Keratinocyte (primary cell): Measurements from ENCODE around the gene SPON1. TPM values are rescaled to one million over a fixed set of nuclear protein-coding genes. Genes with fewer than 3 reads are reported as not detected.

Experiments used
- DNase-seq: peaks from one replicate; pipeline ENCODE4 v3.0.0-alpha.2; 2011; ENCODE audit warnings: low read depth, missing footprints, low spot score
- FAIRE-seq: peaks from 2 replicates; lab custom pipeline; 2011; peaks lifted over from hg19 to GRCh38; lab: Jason Lieb, UNC
- H2AFZ ChIP-seq: 2 replicates; pipeline ENCODE4 v1.6.0; 2012; ENCODE audit warnings: low read length, control low read depth, inconsistent platforms; ENCODE audit not compliant: control insufficient read depth
- H3K27ac ChIP-seq: 2 replicates; pipeline ENCODE4 v1.5.1; 2011; ENCODE audit warnings: low read length; ENCODE audit not compliant: control insufficient read depth, insufficient read depth
- H3K27me3 ChIP-seq: 3 replicates; pipeline ENCODE4 v1.6.0; 2011; ENCODE audit warnings: low read length; ENCODE audit not compliant: control insufficient read depth, insufficient read depth; ENCODE audit errors: extremely low read depth
- H3K36me3 ChIP-seq, 2 experiments: 2 replicates in 1 of 2; 3 replicates in 1 of 2; pipeline ENCODE4 v1.5.1; 2011; ENCODE audit warnings: low read length in 2 of 2, mild to moderate bottlenecking in 1 of 2; ENCODE audit not compliant: control insufficient read depth in 2 of 2, insufficient read depth in 2 of 2; ENCODE audit errors: extremely low read depth in 1 of 2
- H3K4me1 ChIP-seq: 3 replicates; pipeline ENCODE4 v1.5.1; 2011; ENCODE audit warnings: low read length; ENCODE audit not compliant: control insufficient read depth, insufficient read depth; ENCODE audit errors: extremely low read depth
- H3K4me2 ChIP-seq: 3 replicates; pipeline ENCODE4 v1.6.0; 2011; ENCODE audit warnings: low read depth, low read length; ENCODE audit not compliant: control insufficient read depth, insufficient read depth; ENCODE audit errors: extremely low read depth
- H3K4me3 ChIP-seq, 3 experiments: fragments of 200-600 bp in 1 of 3; sonication (generic) in 1 of 3; 2 replicates in 2 of 3; 3 replicates in 1 of 3; pipeline ENCODE4 v1.5.1; 2011 to 2016; ENCODE audit warnings: low read length in 3 of 3, mild to moderate bottlenecking in 3 of 3, control low read depth in 2 of 3, inconsistent platforms in 1 of 3, low read depth in 1 of 3, mixed read lengths in 1 of 3, mixed run types in 1 of 3, moderate library complexity in 1 of 3; ENCODE audit not compliant: control insufficient read depth in 2 of 3, insufficient read depth in 2 of 3; ENCODE audit errors: extremely low read depth in 1 of 3
- H3K79me2 ChIP-seq: 2 replicates; pipeline ENCODE4 v1.6.0; 2012; ENCODE audit warnings: low read length; ENCODE audit not compliant: control insufficient read depth, insufficient read depth
- H3K9ac ChIP-seq: 3 replicates; pipeline ENCODE4 v1.6.0; 2011; ENCODE audit warnings: low read length; ENCODE audit not compliant: control insufficient read depth, insufficient read depth; ENCODE audit errors: extremely low read depth
- H3K9me1 ChIP-seq: 3 replicates; pipeline ENCODE4 v1.6.0; 2011; ENCODE audit warnings: low read length; ENCODE audit not compliant: control insufficient read depth, insufficient read depth; ENCODE audit errors: extremely low read depth
- H3K9me3 ChIP-seq: 2 replicates; pipeline ENCODE4 v1.5.1; 2012; ENCODE audit warnings: low read depth, low read length; ENCODE audit not compliant: control insufficient read depth
- H4K20me1 ChIP-seq: 3 replicates; pipeline ENCODE4 v1.6.0; 2011; ENCODE audit warnings: low read length; ENCODE audit not compliant: control insufficient read depth, insufficient read depth; ENCODE audit errors: extremely low read depth
- CTCF ChIP-seq, 3 experiments: IDR thresholded peaks in 1 of 3; conservative IDR thresholded peaks in 1 of 3; optimal IDR thresholded peaks in 1 of 3; 2 replicates in 2 of 3; 3 replicates in 1 of 3; pipeline versions ENCODE3 to v1.5.1; 2011; ENCODE audit warnings: low read length in 3 of 3, mild to moderate bottlenecking in 3 of 3, moderate library complexity in 2 of 3, control low read depth in 1 of 3, inconsistent platforms in 1 of 3; ENCODE audit not compliant: insufficient read depth in 2 of 3; ENCODE audit errors: extremely low read depth in 1 of 3
- EZH2 ChIP-seq: IDR thresholded peaks from one replicate; pipeline ENCODE4 v1.6.1; 2012; ENCODE audit warnings: inconsistent platforms, mild to moderate bottlenecking, low read length, moderate library complexity
- dilution Hi-C: fragments of 300-500 bp; cut with MboI; formaldehyde crosslinking; loops from one replicate; pipeline ENCODE4 v1.7.0; 2020; ENCODE audit warnings: low sequenced_read_pairs; ENCODE audit not compliant: extremely low pct_ligation_motif_present
- polyA plus RNA-seq, 5 experiments: library from polyadenylated mRNA; depleted of rRNA in 3 of 5; stranded (reverse) in 3 of 5; stranded (forward) in 1 of 5; unstranded in 1 of 5; fragments of >200 nt; gene quantifications; 1 replicate in 1 of 5; 2 replicates in 3 of 5; 3 replicates in 1 of 5; pipeline versions ENCODE4 v1.2.1 to v1.2.3, GENCODE V29; 2011 to 2012; ENCODE audit warnings: missing spikeins in 2 of 5, low read depth in 1 of 5, low replicate concordance in 1 of 5

The SPON1 gene
- polyA plus RNA-seq, 1 donor (not counting 4 experiments of a cell fraction or from before 2014, with no cell fraction given): not detected

- no peak overlapping the region for H3K27ac ChIP-seq
- H3K4me2 ChIP-seq: no peak overlapping the region
- no peak overlapping the region for H2AFZ ChIP-seq
- no peaks in the 10 kb centered on the region for H3K79me2 ChIP-seq
- FAIRE-seq (no peak), DNase-seq (no peak)
- H3K9me3 ChIP-seq: no peaks in the 10 kb centered on the region
- no peaks in the 10 kb centered on the region for H3K27me3 ChIP-seq
- no peak overlapping the region for H3K4me3 ChIP-seq
- no peaks in the 10 kb centered on the region for H3K4me1 ChIP-seq
- no peaks in the 10 kb centered on the region for H4K20me1 ChIP-seq
- no peaks in the 10 kb centered on the region for H3K9me1 ChIP-seq
- dilution Hi-C loops: no loop called here
- no peaks in the 10 kb centered on the region for H3K36me3 ChIP-seq
- no peak overlapping the region for H3K9ac ChIP-seq
- TF ChIP-seq EZH2 (no peak), CTCF (optimal IDR thresholded peaks at IDR 0.05 in 1 of 3, IDR thresholded peaks at IDR 0.05 in 1 of 3, conservative IDR thresholded peaks at IDR 0.05 in 1 of 3; ENCODE audit: extremely low read depth in 1 of 3, insufficient read depth in 2 of 3, low read length in 3 of 3) (no peak)
Observed at GRCh38 chr11:13999704-14000103, 37.2 kb downstream of the SPON1 start.

GRCh38 chr11:14001597-14001996 lies 39.1 kb downstream of the SPON1 start:
- Histone ChIP-seq H2AFZ (no peak overlapping the region), H3K4me3 (no peak overlapping the region), H3K9me3 (no peaks in the 10 kb centered on the region), H3K4me2 (no peak overlapping the region), H3K4me1 (no peaks in the 10 kb centered on the region), H3K79me2 (no peaks in the 10 kb centered on the region), H3K36me3 (no peaks in the 10 kb centered on the region), H4K20me1 (no peaks in the 10 kb centered on the region), H3K9me1 (no peaks in the 10 kb centered on the region), H3K9ac (no peak overlapping the region), H3K27me3 (no peaks in the 10 kb centered on the region), H3K27ac (no peak overlapping the region)
- no peak for FAIRE-seq
- TF ChIP-seq EZH2: no peak
- TF ChIP-seq CTCF (optimal IDR thresholded peaks at IDR 0.05 in 1 of 3, IDR thresholded peaks at IDR 0.05 in 1 of 3, conservative IDR thresholded peaks at IDR 0.05 in 1 of 3; ENCODE audit: extremely low read depth in 1 of 3, insufficient read depth in 2 of 3, low read length in 3 of 3): no peak
- no peak for DNase-seq
- dilution Hi-C loops: no loop called here
